OCI-LY1 (cell line): ENCODE measurements around the gene VAPB.

Experiments
- CTCF ChIP-seq: fragments of 200-600 bp; sonication (generic), shearing (Covaris generic); IDR thresholded peaks from 2 replicates; pipeline ENCODE4 v1.5.1; 2017; ENCODE audit warnings: mild to moderate bottlenecking, antibody characterized with exemption, low read length, moderate library complexity, mixed read lengths
- EZH2 ChIP-seq: fragments of 200-600 bp; sonication (generic), shearing (Covaris generic); IDR thresholded peaks from 2 replicates; pipeline ENCODE4 v1.8.0; 2017; ENCODE audit warnings: borderline replicate concordance, mixed run types, mild to moderate bottlenecking, antibody characterized with exemption, low read length, moderate library complexity, mixed read lengths

- TF ChIP-seq CTCF (no peak), EZH2 (no peak)
Measured at GRCh38 chr20:58381627-58382026, 7.4 kb upstream of the VAPB start.
